HG02840 (cell line): ENCODE data around the gene C10orf105.

Experiments used
- ATAC-seq: cut with Tn5 transposase; IDR thresholded peaks from one replicate; pipeline ENCODE4 v1.9.1; 2021; ENCODE audit warnings: mild to moderate bottlenecking, moderate library complexity, moderate number of reproducible peaks; ENCODE audit not compliant: unreplicated experiment, low FRiP score

The C10orf105 gene

DNA sequence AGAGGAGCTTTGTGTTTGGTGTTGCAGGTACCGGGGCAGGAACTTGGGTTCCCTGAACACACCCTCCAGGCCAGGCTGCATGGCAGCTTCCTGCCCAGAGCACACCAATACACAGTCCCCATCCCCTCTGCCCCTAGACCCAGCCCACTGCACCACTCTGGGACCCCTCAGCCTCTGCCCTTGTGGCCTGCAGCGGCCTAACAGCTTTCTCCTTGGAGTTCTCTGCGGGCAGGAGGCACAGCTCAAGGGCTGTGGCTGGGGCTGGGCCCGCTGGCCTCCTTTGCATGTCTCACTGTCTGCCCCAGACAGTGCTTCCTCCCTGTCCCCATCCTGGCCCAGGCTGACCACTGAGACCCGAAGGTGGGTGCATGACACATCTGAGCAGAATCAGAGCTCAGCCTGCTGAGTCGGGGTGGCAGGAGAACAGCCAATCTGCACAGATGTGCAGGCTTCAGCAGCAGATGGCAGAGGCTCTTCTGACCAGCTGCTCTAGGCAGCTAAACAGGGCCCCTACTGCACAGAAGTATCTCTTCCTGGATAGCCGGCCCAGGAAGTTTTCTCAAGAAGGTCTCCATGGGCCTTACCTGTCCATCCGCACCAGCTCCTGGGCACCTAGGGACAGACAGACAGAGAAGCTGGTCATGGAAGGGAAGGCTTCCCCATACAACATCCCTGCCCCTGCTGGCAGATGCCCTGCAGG lies 33.0 kb upstream of the C10orf105 start:
- no peak for ATAC-seq

DNA sequence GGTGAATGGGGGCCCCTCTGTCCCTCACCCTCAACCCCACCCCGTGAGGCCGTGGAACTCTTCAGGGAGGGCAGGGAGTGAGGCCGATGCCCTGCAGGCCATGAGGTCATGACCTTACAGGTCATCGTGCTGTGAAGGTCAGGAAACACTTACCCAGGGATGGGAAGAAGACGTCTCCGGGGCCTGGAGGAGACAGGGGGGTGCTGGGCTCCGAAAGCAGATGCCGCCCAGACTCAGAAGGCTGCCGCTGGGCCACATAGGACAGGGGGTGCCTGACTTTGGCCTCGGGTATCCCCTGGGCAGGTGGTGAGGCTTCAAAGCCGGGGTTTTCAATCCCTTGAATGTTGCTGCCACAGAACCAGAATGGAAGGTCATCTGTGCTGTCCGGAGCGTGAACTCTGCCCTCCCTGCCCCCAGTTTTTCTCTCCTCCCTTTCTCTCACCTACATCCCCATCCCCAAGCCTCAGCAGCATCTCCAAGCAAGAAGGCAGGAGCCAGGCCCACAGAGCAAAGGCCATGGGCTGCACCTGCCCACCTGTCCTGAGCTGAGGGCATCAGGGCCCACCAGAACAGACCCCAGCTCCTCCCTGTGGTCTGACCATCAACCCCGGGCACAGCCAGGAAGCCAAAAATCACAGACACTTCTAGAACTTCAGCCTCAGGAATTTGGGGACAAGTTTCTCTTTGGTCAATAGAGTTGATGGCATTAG lies 32.1 kb upstream of the C10orf105 start:
- no peak for ATAC-seq

DNA sequence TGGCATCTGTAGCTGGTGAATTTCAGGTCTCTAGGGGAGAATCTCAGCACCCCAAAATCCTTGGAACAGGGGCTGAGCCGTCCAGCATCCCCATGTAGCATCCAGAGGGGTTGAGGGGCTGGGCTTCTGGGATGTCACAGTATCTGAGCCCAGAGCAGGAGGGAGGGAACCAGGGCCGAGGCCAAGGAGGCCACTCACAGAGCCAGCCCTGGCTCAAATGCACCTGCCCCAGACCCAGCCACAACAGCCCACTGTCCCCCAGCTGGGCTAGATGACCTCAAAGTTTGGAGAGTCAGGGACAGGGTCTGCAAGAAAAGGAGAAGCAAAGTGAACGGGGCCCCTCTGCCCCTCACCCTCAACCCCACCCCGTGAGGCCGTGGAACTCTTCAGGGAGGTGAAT lies 31.4 kb upstream of the C10orf105 start:
- ATAC-seq: no peak

DNA sequence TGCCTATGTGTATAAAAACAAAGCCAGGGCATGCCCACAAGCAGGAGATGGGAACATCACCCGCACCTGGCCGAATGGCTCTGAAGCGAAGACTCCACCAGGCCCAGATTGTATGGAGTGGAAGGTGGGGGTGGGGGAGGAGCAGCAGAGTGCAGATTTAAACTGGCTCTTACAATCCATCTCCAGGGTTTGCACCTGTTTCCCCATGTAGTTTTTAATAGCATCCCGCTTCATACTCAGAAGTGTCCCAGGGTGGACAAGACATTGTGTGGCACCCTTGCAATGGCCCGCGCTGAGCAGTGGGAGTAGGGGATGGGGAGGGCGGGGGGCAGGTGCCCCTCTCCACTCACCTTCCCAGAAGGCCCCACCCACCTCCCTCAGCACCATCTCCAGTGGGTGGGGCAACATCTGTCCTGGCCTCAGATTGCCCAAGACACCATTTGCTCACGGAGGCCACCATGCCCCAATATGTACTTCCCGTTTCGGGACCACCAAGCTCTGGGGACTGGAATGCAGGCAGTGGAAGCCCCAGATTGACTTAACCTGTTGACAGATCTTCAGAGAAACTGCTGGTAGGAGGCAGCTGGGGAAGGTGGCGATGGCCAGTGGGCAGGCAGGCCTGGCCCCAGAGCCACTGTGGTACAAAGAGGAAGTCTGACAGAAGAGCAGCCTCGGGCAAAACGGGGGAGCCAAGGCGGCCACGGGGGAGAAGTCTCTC lies 30.7 kb upstream of the C10orf105 start:
- ATAC-seq: no peak

DNA sequence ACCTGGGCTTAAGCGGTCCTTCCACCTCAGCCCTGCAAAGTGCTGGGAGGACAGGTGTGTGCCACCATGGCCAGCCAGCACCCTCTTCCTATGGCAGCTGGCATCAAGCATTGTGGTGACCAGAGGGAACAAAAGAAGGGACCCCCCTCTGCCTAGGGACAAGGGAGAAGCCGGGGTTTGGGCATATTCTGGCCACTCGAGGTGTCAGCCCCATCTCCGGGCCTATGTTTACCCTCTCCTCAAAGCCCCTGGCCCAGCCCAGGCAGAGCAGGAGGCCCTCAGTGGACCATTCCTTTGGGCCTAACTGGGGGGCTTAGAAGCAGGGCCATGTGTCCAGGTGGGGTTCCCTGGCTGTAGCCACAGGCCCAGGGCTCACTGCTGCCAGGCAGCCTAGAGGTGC lies 29.8 kb upstream of the C10orf105 start:
- no peak for ATAC-seq

DNA sequence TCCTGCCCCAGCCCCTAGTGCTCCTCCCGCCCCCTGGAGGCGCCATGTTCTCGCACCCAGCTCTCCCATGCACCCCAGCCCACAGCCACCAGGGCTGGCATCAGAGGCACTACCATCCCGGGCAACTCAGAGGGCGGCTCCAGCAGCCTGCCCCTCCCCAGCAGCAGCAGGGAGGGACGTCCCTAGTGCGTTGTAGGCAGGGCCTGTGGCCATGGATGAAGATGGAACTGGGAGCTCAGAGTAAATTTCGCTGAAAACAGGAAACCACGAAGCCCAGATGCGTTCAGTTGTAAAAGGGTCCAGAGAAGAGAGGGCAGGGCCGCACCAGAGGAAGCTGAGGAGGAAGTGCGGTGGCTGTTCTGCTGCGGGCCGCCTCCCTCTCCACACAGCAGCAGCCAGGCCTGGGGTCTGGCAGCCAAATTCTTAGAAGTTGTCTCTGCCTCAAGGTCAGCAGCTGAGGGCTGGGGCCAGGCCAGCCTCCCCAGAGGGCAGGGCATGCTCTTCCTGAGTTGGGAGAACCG lies 29.2 kb upstream of the C10orf105 start:
- peak; percentile 55 for ATAC-seq

DNA sequence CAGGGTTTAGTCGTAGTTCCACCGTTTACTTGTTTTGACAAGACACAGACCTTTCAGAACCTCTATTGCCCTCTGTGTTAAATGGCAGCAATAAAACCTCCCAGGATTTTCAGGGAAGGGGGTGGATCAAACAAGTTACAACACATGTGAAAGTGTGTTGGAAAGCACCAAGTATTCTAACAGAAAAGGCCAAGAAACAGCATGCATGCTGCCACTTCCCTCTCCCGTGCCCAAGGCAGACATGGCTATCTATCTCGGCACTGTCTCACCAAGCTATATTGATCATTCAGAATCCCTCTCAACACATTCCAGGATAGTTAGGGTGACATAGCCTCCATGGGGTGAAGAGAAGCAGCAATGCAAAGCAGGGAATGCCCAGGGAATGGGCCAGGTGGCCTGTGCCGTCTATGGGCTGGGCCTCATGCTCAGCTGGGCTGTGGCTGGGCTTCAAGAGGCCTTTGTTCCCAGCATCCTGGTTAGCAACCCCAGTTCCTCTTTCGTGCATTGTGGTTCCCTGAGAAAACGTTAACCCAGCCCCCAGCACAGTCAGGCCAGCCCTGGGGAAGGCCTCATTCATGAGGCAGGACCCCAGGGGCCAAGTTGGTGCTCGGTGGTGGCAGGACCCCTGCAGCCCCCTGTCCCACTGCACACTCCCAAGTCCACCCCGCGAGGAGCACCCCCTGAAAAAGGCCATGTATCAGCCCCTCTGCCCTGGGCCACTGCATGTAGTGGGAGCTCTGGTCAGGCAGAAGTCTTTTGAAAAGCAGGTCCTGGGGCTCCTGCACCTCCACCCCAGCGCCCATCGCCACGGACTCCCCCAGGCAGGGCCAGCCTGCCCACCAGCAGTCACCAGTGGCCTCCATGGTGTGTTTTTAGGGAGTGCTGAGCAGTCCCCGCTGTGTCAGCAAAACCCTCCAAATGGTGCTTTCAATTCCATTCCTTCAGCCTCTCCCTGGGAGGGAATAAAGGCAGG lies 28.3 kb upstream of the C10orf105 start:
- no peak for ATAC-seq

DNA sequence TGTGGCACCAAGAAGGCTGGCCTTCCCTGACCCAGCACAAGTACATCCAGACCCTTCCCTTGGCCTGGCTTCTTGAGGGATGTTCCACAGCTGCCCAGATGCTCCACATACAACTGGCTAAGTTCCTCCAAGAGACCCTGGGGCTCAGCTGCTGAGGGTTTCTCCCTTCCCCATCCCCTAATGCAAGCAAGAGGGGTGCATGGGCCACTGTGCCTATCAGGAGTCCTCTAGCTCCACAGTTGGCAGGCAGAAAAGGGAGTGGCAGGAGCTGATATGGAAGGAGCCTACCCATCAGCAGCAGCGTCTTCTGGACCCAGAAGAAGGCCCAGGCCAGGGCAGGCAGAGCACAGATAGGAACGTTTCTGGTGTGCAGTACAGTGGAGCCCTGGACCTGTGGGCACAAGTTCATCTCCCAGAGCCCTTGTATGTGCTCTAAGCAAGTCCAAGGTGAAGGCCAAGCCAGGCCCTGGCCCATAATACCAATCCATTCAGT lies 27.5 kb upstream of the C10orf105 start:
- ATAC-seq: no peak

DNA sequence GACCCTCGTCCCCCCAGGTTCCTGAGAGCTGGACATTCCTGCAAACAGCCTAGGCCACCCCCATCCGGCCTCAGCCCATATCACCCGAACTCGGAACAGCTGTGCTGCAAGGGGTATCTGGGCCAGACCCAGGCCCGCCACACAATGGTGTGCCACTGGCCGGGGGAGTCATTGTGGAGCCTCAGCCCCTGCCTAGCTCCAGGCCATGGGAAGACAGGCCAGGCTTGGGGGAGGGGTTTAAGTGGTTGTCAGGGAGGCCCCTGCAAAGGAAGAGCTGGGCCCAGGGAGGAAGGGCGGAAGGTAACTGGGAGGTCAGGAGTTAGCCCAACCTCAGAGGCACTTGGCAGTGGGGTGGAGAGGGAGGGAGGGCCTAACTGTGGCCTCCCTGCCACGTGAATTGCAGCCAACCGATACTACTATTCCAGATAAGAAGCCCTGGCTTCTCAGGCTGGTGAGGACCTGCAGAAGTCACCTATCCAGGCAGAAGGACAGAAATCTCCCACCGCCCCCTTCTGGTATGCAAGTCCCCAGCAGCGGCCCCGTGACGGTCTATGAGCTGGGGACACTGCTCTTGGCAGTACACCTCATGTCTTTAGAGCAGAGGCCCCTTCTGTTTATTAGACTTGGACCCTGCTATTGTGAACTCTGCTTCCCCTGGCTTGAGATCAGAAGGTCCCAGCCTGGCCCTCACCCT lies 26.9 kb upstream of the C10orf105 start:
- ATAC-seq: no peak

DNA sequence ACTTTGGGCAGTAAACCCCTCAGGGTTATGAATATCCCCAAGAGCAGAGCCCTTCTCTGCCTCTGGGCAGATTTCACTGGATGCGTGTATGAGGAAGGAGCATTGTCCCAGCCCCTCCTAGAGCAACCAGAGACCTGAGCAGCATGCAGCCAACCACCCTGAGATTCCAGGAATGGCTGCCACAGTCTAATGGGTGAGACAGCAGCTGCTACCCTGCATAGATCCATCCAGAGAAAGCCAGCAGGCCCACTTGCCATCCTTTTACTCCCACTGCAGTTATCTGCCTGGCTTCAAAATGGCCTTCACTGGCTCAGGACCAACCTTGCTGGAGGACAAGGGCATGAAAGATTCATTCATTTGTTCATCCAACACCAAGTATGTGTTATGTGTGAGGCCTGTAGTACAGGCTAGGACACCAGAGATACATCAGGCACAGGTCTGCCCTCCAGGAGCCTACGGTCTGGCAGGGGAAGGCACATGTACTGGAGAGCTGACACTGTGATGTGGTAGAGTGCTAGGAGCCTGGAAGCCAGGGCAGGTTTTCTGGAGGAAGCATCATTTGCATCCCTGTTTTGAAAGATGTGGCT lies 26.2 kb upstream of the C10orf105 start:
- ATAC-seq: no peak

DNA sequence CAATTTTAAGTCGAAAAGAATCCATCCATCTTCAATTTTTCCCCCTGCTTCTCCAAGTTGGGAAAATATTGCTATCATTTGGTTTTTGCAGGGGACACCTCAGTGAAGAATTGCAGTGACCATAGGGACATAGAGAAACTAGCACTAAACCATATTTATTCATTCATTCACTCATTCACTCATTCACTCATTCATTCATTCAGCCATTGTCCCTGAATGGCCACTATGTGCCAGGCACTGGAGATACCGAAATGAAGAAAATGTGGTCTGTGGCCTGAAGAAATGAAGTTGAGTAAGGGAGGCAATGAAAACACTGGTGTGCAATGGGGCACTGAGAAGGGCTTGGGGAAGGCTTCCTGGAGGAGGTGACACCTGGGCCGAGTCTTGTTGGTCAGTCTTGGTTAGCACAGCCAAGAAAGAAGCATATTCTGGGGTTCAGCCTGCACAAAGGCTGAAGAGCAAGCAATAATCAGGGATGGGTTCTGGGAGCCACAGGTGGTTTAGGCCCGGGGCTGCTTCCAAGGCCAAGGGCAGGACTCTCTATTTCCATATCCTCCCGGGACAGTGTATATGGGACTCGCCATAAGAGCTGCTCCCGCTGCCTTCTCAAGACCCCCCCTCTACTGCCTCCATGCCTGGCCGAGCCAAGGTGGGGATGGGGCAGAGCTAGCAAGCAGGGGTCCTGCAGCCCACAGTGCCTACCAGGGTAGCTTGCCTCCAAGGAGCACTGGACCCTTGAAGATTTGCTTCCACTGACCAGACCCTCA lies 25.5 kb upstream of the C10orf105 start:
- ATAC-seq: no peak

DNA sequence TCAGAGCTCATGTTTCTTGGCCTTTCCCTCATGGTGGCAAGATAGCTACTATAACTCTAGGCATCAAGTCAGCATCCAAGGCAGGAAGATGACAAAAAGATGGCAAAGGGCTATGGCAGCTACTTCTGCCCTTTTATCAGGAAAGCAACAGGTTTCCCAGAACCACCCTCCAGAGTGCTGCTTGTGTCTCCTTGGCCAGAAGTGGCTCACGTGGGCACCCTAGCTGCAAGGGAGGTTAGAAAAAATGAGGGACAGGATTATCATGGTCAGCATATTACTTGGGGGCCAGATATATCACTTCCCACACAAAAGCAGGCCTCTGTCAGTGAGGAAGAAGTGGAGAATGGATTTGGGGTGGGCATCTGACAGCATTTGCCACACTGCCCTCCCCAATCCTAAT lies 24.3 kb upstream of the C10orf105 start:
- no peak for ATAC-seq

DNA sequence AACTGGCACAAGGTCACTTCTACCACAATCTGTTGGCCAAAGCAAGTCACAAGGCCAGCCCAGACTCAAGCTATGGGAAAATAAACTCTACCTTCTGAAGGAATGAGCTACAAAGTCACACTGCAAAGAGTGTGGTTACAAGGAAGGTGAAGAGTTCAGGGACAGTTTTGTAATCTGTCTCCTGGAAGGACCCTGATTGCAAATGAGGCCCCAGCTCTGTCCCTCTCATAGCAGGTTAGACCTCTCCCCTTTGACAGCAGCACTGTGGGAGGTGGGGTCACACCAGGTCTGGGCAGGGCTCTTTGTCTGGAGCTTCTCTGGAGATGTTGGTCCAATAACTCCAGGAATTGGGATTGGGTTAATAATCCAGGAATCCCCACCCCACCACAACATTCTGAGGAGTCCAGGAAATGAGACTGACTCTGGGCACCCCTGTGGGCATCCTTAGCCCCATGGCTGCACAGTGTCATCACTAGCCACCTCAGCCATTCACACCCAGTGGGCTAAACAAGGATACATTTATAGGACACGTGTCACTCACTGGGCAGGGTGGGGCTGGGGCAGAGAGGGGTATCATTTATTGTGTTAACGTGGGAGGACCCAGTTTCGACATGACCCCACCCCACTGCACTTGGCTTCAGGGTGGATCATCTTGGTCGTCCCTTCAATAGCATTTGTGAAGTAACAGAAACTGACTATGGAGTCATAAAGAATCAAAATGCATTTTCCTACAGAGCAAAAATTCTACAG lies 23.7 kb upstream of the C10orf105 start:
- no peak for ATAC-seq

DNA sequence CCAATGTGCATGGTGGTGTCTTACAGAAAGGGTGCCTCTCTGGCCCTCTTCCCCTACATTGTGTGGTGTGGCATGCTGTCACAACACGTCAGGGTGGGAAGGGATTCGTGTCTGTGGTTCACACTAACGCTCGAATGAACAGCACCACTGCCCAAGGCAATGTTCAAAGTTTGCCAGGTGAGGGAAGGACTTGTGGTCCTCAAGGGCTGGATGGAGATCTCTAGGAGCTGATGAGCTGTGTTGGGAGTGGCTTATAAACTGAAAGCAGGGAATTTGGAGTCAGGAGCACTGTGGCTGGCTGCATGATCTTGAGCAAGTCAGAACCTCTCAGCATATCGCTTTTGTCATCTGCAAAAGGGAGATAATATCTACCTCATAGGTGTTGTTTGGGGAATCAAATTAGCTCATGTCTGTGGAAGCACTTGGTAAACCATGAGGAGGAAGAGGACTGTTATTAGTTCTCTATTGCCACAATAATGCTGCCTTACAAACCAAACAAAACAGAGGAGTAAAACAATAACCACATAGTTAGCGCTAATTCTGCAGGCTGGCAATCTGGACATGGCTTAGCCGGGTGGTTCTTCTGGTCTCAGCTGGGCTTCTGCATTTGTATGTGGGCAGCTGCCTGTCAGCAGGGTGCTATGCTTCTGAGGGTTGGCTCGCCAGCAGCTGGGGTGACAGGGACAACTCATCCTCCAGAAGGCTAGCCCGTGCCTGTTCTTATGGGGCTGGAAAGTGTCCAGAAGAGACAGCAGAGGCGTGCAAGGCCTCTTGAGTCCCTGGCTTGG lies 22.9 kb upstream of the C10orf105 start:
- no peak for ATAC-seq

DNA sequence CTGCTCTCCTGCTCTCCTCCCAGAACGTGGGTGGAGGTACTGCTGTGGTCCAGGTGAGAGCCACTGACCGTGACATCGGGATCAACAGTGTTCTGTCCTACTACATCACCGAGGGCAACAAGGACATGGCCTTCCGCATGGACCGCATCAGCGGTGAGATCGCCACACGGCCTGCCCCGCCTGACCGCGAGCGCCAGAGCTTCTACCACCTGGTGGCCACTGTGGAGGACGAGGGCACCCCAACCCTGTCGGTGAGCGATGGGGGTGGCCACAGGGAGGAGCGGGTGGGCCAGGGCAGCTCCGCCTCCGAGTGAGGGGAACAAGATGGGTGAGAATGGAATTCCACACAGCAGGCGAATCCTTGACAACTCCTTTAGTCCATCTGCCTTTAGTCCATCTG lies 22.1 kb upstream of the C10orf105 start:
- ATAC-seq: no peak

DNA sequence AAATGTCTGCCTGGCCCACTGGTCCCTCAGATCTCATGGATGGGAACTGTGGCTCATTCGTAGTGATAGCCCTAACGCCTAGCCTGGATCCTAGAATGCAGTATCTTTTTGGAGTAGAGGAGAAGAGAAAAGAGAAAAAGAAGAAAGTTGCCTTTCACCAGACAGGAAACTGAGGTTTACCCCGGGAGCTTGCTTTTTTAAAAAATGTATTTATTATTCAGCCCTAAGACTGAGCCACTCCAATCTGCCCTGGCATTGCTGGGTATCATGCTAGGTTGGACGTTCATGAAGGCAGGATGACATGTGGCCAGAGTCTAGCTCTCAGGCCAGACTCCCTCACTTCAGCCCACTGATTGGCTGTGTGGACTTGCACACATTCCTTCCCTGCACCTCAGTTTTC lies 21.5 kb upstream of the C10orf105 start:
- ATAC-seq: no peak

DNA sequence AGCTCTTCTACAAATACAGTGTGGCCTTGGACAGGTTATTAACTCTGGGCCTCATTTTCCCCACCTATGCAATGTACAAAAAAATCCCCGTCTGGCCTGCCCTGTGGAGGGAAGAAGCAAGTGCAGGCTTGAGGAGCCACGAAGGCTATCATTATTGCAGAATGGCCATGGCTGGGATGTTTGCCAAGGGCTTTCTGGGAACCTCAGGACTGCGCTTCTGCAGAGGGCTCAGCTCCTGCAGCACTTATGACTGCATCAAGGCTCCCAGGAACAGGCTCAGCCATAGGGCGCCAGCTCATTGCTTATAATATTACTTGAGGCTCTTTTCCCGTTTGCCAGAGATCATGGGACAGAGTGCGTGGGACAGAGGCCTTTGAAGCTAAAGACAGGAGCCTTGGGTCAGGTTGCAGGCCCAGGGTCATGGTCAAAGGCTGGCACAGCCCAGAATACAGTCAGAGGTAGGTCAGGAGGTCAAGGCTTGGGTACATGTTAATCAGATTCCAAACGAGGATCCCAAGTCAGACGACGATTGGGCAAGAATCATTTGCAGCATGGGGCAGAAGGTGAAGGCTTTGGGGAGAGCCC lies 20.6 kb upstream of the C10orf105 start:
- no peak for ATAC-seq
